H9 (cell line): ENCODE data around the gene DIS3L2. TPM values are rescaled to one million over a fixed set of nuclear protein-coding genes. Genes with fewer than 3 reads are reported as not detected.

Experiments
- DNase-seq: peaks from one replicate; pipeline ENCODE4 v3.0.0-alpha.2; 2017
- H2AFZ ChIP-seq: one replicate; pipeline ENCODE4 v1.6.1; 2013; ENCODE audit warnings: mild to moderate bottlenecking, low read length, control low read depth, moderate library complexity
- H2AK5ac ChIP-seq: 2 replicates; pipeline ENCODE4 v1.6.1; 2013; ENCODE audit warnings: low read length, control low read depth, mixed read lengths; ENCODE audit not compliant: insufficient read length
- H2BK120ac ChIP-seq: one replicate; pipeline ENCODE4 v1.6.1; 2013; ENCODE audit warnings: low read depth, mild to moderate bottlenecking, low read length, control low read depth, inconsistent platforms; ENCODE audit not compliant: poor library complexity, severe bottlenecking
- H2BK12ac ChIP-seq: 2 replicates; pipeline ENCODE4 v1.6.1; 2013; ENCODE audit warnings: low read length, control low read depth, mixed read lengths, low read depth; ENCODE audit not compliant: insufficient read length
- H2BK15ac ChIP-seq: 2 replicates; pipeline ENCODE4 v1.6.1; 2013; ENCODE audit warnings: low read depth, low read length, control low read depth
- H2BK20ac ChIP-seq: one replicate; pipeline ENCODE4 v1.6.1; 2013; ENCODE audit warnings: low read depth, mild to moderate bottlenecking, low read length, control low read depth, inconsistent platforms; ENCODE audit not compliant: poor library complexity, severe bottlenecking
- H2BK5ac ChIP-seq: 2 replicates; pipeline ENCODE4 v1.6.1; 2013; ENCODE audit warnings: low read length, control low read depth, mixed read lengths; ENCODE audit not compliant: insufficient read length
- H3K14ac ChIP-seq: 2 replicates; pipeline ENCODE4 v1.6.1; 2013; ENCODE audit warnings: low read length, control low read depth; ENCODE audit not compliant: insufficient read depth
- H3K18ac ChIP-seq: 2 replicates; pipeline ENCODE4 v1.6.1; 2013; ENCODE audit warnings: low read depth, mild to moderate bottlenecking, mixed read lengths, low read length, control low read depth; ENCODE audit not compliant: insufficient read length
- H3K23ac ChIP-seq: 2 replicates; pipeline ENCODE4 v1.6.1; 2013; ENCODE audit warnings: low read length, control low read depth, mixed read lengths, low read depth; ENCODE audit not compliant: insufficient read length
- H3K23me2 ChIP-seq: 2 replicates; pipeline ENCODE4 v1.6.1; 2013; ENCODE audit warnings: low read depth, mild to moderate bottlenecking, mixed read lengths, low read length, control low read depth; ENCODE audit not compliant: insufficient read length, poor library complexity, severe bottlenecking
- H3K27ac ChIP-seq: 2 replicates; pipeline ENCODE4 v1.5.1; 2013; ENCODE audit warnings: low read length, control low read depth, mixed read lengths, low read depth; ENCODE audit not compliant: insufficient read length
- H3K27me3 ChIP-seq: 2 replicates; pipeline ENCODE4 v1.6.1; 2013; ENCODE audit warnings: low read length, control low read depth, inconsistent platforms; ENCODE audit not compliant: insufficient read depth
- H3K4ac ChIP-seq: 2 replicates; pipeline ENCODE4 v1.6.1; 2013; ENCODE audit warnings: low read depth, mild to moderate bottlenecking, control low read depth, inconsistent platforms, low read length, moderate library complexity
- H3K4me1 ChIP-seq: 2 replicates; pipeline ENCODE4 v1.6.1; 2013; ENCODE audit warnings: low read length, control low read depth, inconsistent platforms; ENCODE audit not compliant: insufficient read depth
- H3K4me2 ChIP-seq: 2 replicates; pipeline ENCODE4 v1.6.1; 2013; ENCODE audit warnings: low read length, control low read depth, mixed read lengths; ENCODE audit not compliant: insufficient read length, insufficient read depth
- H3K56ac ChIP-seq: 2 replicates; pipeline ENCODE4 v1.6.1; 2013; ENCODE audit warnings: low read depth, mild to moderate bottlenecking, mixed read lengths, low read length, control low read depth; ENCODE audit not compliant: insufficient read length
- H3K79me1 ChIP-seq: 2 replicates; pipeline ENCODE4 v1.6.1; 2013; ENCODE audit warnings: low read depth, mild to moderate bottlenecking, moderate library complexity, low read length, control low read depth, inconsistent platforms; ENCODE audit not compliant: insufficient read depth, poor library complexity, severe bottlenecking
- H3K79me2 ChIP-seq: 2 replicates; pipeline ENCODE4 v1.6.1; 2013; ENCODE audit warnings: low read length, control low read depth, inconsistent platforms; ENCODE audit not compliant: insufficient read depth
- H3K9ac ChIP-seq: 2 replicates; pipeline ENCODE4 v1.6.1; 2013; ENCODE audit warnings: low read length, control low read depth, mixed read lengths; ENCODE audit not compliant: insufficient read length; ENCODE audit errors: extremely low read depth
- H3K9me3 ChIP-seq: one replicate; pipeline ENCODE4 v1.6.1; 2013; ENCODE audit warnings: low read depth, low read length, inconsistent platforms; ENCODE audit not compliant: control insufficient read depth
- H3T11ph ChIP-seq: one replicate; pipeline ENCODE4 v1.6.1; 2013; ENCODE audit warnings: mild to moderate bottlenecking, low read length, control low read depth, inconsistent platforms
- H4K20me1 ChIP-seq: one replicate; pipeline ENCODE4 v1.6.1; 2013; ENCODE audit not compliant: control insufficient read depth, insufficient read length, insufficient read depth
- H4K5ac ChIP-seq: 2 replicates; pipeline ENCODE4 v1.6.1; 2013; ENCODE audit warnings: low read depth, mild to moderate bottlenecking, mixed read lengths, low read length, control low read depth; ENCODE audit not compliant: insufficient read length
- H4K8ac ChIP-seq: replicated peaks from 2 replicates; pipeline ENCODE4 v1.6.1; 2013; ENCODE audit warnings: low read length, control low read depth, mixed read lengths, low read depth; ENCODE audit not compliant: insufficient read length
- H4K91ac ChIP-seq: 2 replicates; pipeline ENCODE4 v1.6.1; 2013; ENCODE audit warnings: low read depth, mild to moderate bottlenecking, moderate library complexity, mixed read lengths, low read length, control low read depth; ENCODE audit not compliant: insufficient read length
- H3K27ac Mint-ChIP-seq, 3 experiments: 2 replicates in 2 of 3; 3 replicates in 1 of 3; pipeline ENCODE4 v1.8.0; 2020 to 2021; ENCODE audit warnings: mixed read lengths in 3 of 3, mild to moderate bottlenecking in 1 of 3, moderate library complexity in 1 of 3
- H3K27me3 Mint-ChIP-seq: 2 replicates; pipeline ENCODE4 v1.8.0; 2021; ENCODE audit warnings: low read depth, mild to moderate bottlenecking, moderate library complexity, mixed read lengths
- H3K36me3 Mint-ChIP-seq, 3 experiments: 2 replicates in 2 of 3; 3 replicates in 1 of 3; pipeline ENCODE4 v1.8.0; 2020 to 2021; ENCODE audit warnings: low read depth in 3 of 3, mixed read lengths in 3 of 3; ENCODE audit not compliant: insufficient read depth in 1 of 3
- H3K4me1 Mint-ChIP-seq, 2 experiments: 2 replicates each; pipeline ENCODE4 v1.8.0; 2020; ENCODE audit warnings: mixed read lengths in 2 of 2
- H3K4me3 Mint-ChIP-seq, 2 experiments: 2 replicates in 1 of 2; 3 replicates in 1 of 2; pipeline ENCODE4 v1.8.0; 2020 to 2021; ENCODE audit warnings: mild to moderate bottlenecking in 2 of 2, mixed read lengths in 2 of 2, moderate library complexity in 1 of 2
- H3K9me3 Mint-ChIP-seq, 2 experiments: 2 replicates in 1 of 2; 3 replicates in 1 of 2; pipeline ENCODE4 v1.8.0; 2020; ENCODE audit warnings: mild to moderate bottlenecking in 2 of 2, mixed read lengths in 2 of 2, moderate library complexity in 1 of 2
- CTCF ChIP-seq: fragments of 200-600 bp; sonication (generic); conservative IDR thresholded peaks from 3 replicates; pipeline ENCODE4 v1.8.0; 2021; ENCODE audit warnings: antibody characterized with exemption, mild to moderate bottlenecking
- WGBS: extraction: QIAGEN DNeasy Blood & Tissue Kit; methylation state at CpG from one replicate; pipeline ENCODE4 v1.1.7; 2013; ENCODE audit warnings: missing lambda C conversion rate, low lambda C conversion rate, mixed read lengths; ENCODE audit not compliant: insufficient read length; ENCODE audit errors: extremely low coverage; 5-methylcytosine and 5-hydroxymethylcytosine counted together
- total RNA-seq: library from RNA; stranded (reverse); gene quantifications from 2 replicates; pipeline ENCODE4 v1.2.1, GENCODE V29; 2021

DIS3L2 gene
- total RNA-seq, 1 experiment from 2014 or later, result 28.1 TPM

GRCh38 chr2:232126301-232127099 lies 165.0 kb downstream of the DIS3L2 start:
- no peaks in the 10 kb centered on the region for H3K9me3 Mint-ChIP-seq
- H3K18ac ChIP-seq, result no peak overlapping the region
- H3K27ac Mint-ChIP-seq, result peak overlapping the region in 1 of 3 experiments; percentile 3; a peak in 1 of 7 replicates
- H3T11ph ChIP-seq, result no peak overlapping the region
- no peaks in the 10 kb centered on the region for H4K20me1 ChIP-seq
- no peaks in the 10 kb centered on the region for H3K4me1 Mint-ChIP-seq
- H3K36me3 Mint-ChIP-seq, result no peaks in the 10 kb centered on the region; a peak in 1 of 7 replicates
- no peak overlapping the region for H2AK5ac ChIP-seq
- H3K4ac ChIP-seq, result no peak overlapping the region
- H3K79me2 ChIP-seq, result no peaks in the 10 kb centered on the region
- no peaks in the 10 kb centered on the region for H3K27me3 Mint-ChIP-seq
- H3K27me3 ChIP-seq, result no peaks in the 10 kb centered on the region
- no peak overlapping the region for H2BK120ac ChIP-seq
- no peak overlapping the region for H3K4me2 ChIP-seq
- no peaks in the 10 kb centered on the region for H3K79me1 ChIP-seq
- no peak overlapping the region for H4K5ac ChIP-seq
- no peaks in the 10 kb centered on the region for H3K4me1 ChIP-seq
- no peak overlapping the region for H2AFZ ChIP-seq
- no peak for DNase-seq
- H3K23me2 ChIP-seq, result no peaks in the 10 kb centered on the region
- H3K9ac ChIP-seq, result no peak overlapping the region
- H3K23ac ChIP-seq, result no peak overlapping the region
- no peak overlapping the region for H3K27ac ChIP-seq
- H3K9me3 ChIP-seq, result no peaks in the 10 kb centered on the region
- no peak overlapping the region for H2BK15ac ChIP-seq
- no peak overlapping the region for H3K4me3 Mint-ChIP-seq
- no peak overlapping the region for H3K56ac ChIP-seq
- no peak overlapping the region for H2BK5ac ChIP-seq
- no peak overlapping the region for H3K14ac ChIP-seq
- no peak for TF ChIP-seq CTCF
- H4K8ac ChIP-seq, result no peak overlapping the region
- H2BK20ac ChIP-seq, result no peak overlapping the region
- H2BK12ac ChIP-seq, result no peak overlapping the region
- H4K91ac ChIP-seq, result no peak overlapping the region
- no CpG with 5 or more reads among the region's 5 CpGs for WGBS
